ENCODE data around the gene HSPA12A. TPM values are rescaled to one million over a fixed set of nuclear protein-coding genes. Genes with fewer than 3 reads are reported as not detected.

Gene HSPA12A
- total and polyA plus RNA-seq, 9 of the 15 experiments (the other 6 are each of a cell fraction or from before 2014, with no cell fraction given) = 0.01 to 0.18 (median 0.04) TPM; not detected in 4

DNA sequence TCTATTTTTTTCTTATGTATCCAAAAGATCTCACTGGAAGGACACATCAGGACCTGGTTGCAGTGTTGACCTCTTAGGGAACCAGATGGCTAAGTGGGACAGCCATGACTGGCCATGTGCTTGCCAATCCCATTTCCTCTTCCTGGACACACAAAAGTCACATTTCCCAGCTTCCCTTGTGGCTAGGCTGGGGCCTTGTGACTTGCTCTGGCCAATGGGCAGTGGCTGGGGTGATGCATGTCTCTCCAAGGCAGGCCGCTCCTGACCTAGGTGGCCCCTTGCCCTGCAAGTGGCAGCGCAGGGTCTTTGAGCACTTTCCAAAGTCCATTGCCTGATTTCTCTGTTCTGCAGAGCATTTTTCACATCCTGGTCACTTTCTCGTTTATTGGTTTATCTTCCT, 41.7 kb upstream of the HSPA12A start:
- no peaks in the 10 kb centered on the region for H3K36me3 ChIP-seq (ENCODE audit: control insufficient read depth, insufficient read depth, low read length)
- no peak overlapping the region for H3K9ac ChIP-seq (ENCODE audit: insufficient read depth in 1 of 2, low read depth in 2 of 2, low read length in 2 of 2)
- H3K27ac ChIP-seq (ENCODE audit: extremely low read depth, low read depth, low read length) = no peak overlapping the region
- intact Hi-C loops (cut with micrococcal nuclease) (loop anchor here (10.0 kb wide), 1 partner anchor 339 kb away; no protein-coding TSS in a partner anchor), in situ Hi-C loops (cut with MboI) (loop anchor here (25.0 kb wide), 1 partner anchor 97 kb away; no protein-coding TSS in a partner anchor)
- TF ChIP-seq MCM7 (IDR thresholded peaks at IDR 0.05) (no peak), POLR3G (IDR thresholded peaks at IDR 0.05; ENCODE audit: extremely low read depth, insufficient read length, insufficient replicate concordance) (no peak), USF2 (CRISPR knock-in tag; IDR thresholded peaks at IDR 0.05) (peak; percentile 69), TCFL5 (CRISPR knock-in tag; conservative IDR thresholded peaks at IDR 0.05) (no peak), HEY1 (CRISPR knock-in tag; IDR thresholded peaks at IDR 0.05; ENCODE audit: borderline replicate concordance) (no peak), ZNF707 (CRISPR knock-in tag; conservative IDR thresholded peaks at IDR 0.05) (no peak), NFYB (IDR thresholded peaks at IDR 0.05; ENCODE audit: extremely low read depth, insufficient read length) (peak; percentile 34), GTF2B (IDR thresholded peaks at IDR 0.05; ENCODE audit: extremely low read depth, insufficient read length) (no peak)
- FAIRE-seq (no peak), DNase-seq (ENCODE audit: extremely low read depth in 1 of 4, low spot score in 3 of 4) (peak in 1 of 4 experiments; percentile 6), ATAC-seq (no peak; the same call in 2 of the 3 replicates)
- no peak overlapping the region for H3K4me2 ChIP-seq (ENCODE audit: insufficient read depth, low read length)
- no peaks in the 10 kb centered on the region for H4K20me1 ChIP-seq (replicated peaks; ENCODE audit: control insufficient read depth, insufficient read depth, low read length)
- H2AFZ ChIP-seq (ENCODE audit: low read depth, low read length) = no peak overlapping the region
- no peak overlapping the region for H3K4me3 ChIP-seq
- no TSS peak for BruUV-seq (replicated peaks)
- no peaks in the 10 kb centered on the region for H3K9me1 ChIP-seq (ENCODE audit: control insufficient read depth, insufficient read depth, low read length)
- peaks cover 0 to 9% of the 10 kb centered on the region in 2 experiments; a peak in 1 of 5 replicates for H3K27me3 ChIP-seq (ENCODE audit: control insufficient read depth in 2 of 2, insufficient read depth in 2 of 2, low read length in 2 of 2)
- H3K9me3 ChIP-seq (replicated peaks; ENCODE audit: control insufficient read depth, insufficient read depth, low read depth, low read length) = no peaks in the 10 kb centered on the region
- no peaks in the 10 kb centered on the region for H3K4me1 ChIP-seq (replicated peaks in 1 of 2; ENCODE audit: control insufficient read depth in 2 of 2, insufficient read depth in 2 of 2, low read length in 2 of 2)
- WGBS (ENCODE audit: insufficient coverage, low coverage, missing lambda C conversion rate) = 11% methylated on average over 3 of the region's 3 CpGs
- CTCF ChIA-PET (ENCODE audit: low intra/inter-chr PET ratio) = no interaction called here
- POLR2A ChIA-PET = interaction anchor here (0.7 kb wide), 1 partner anchor 384 kb away, joined by 3 read pairs; no protein-coding TSS in a partner anchor
- H3K79me2 ChIP-seq (ENCODE audit: control insufficient read depth, insufficient read depth, low read length) = no peaks in the 10 kb centered on the region

Measured in K562 (cell line).